Activated CD8-positive, alpha-beta T cell treated with anti-CD3 and anti-CD28 coated beads for 36 hours (primary cell): ENCODE results near the gene IRAK1. TPM values are rescaled to one million over a fixed set of nuclear protein-coding genes. Genes with fewer than 3 reads are reported as not detected.

Source experiments
- ATAC-seq: fragments of 200-7000 bp; cut with Tn5 transposase; one replicate; pipeline ENCODE4 v1.10.0; 2021; ENCODE audit warnings: mild to moderate bottlenecking, moderate library complexity
- CTCF ChIA-PET: fragments of 350-600 bp; sonication (Branson Sonifier 250); formaldehyde crosslinking; loops from one replicate; lab custom pipeline; 2021; ENCODE audit warnings: antibody characterized with exemption; lab: Charles Lee
- POLR2A ChIA-PET: fragments of 350-600 bp; sonication (Branson Sonifier 250); formaldehyde crosslinking; loops from one replicate; lab custom pipeline; 2021; ENCODE audit warnings: antibody characterized with exemption; lab: Charles Lee
- DNase-seq: peaks from one replicate; pipeline ENCODE4 v3.0.0-alpha.2; 2020
- H3K27ac Mint-ChIP-seq: one replicate; pipeline ENCODE4 v1.8.0; 2021; ENCODE audit warnings: mild to moderate bottlenecking, mixed read lengths
- H3K27me3 Mint-ChIP-seq: one replicate; pipeline ENCODE4 v1.8.0; 2021; ENCODE audit warnings: mixed read lengths
- H3K36me3 Mint-ChIP-seq: one replicate; pipeline ENCODE4 v1.8.0; 2021; ENCODE audit warnings: low read depth, mixed read lengths
- H3K4me1 Mint-ChIP-seq: one replicate; pipeline ENCODE4 v1.8.0; 2021; ENCODE audit warnings: low read depth, mixed read lengths
- H3K4me3 Mint-ChIP-seq: one replicate; pipeline ENCODE4 v1.8.0; 2021; ENCODE audit warnings: mild to moderate bottlenecking, moderate library complexity, mixed read lengths
- H3K9me3 Mint-ChIP-seq: one replicate; pipeline ENCODE4 v1.8.0; 2021; ENCODE audit warnings: mixed read lengths
- intact Hi-C: fragments of 100-400 bp; cut with micrococcal nuclease; formaldehyde crosslinking; loops from one replicate; pipeline ENCODE4 v1.10.0; 2022
- total RNA-seq, 2 experiments: library from RNA; stranded (reverse); gene quantifications; one replicate each; pipeline ENCODE4 v1.2.3, GENCODE V29; 2021
- TF ChIP-seq, protein P1 (sequence below): fragments of 200-600 bp; IDR thresholded peaks from one replicate; pipeline ENCODE4 v1.8.0; 2022; ENCODE audit warnings: antibody characterized with exemption, mild to moderate bottlenecking

Gene IRAK1
- total RNA-seq, 2 experiments from 2014 or later = 134 to 136 TPM

DNA sequence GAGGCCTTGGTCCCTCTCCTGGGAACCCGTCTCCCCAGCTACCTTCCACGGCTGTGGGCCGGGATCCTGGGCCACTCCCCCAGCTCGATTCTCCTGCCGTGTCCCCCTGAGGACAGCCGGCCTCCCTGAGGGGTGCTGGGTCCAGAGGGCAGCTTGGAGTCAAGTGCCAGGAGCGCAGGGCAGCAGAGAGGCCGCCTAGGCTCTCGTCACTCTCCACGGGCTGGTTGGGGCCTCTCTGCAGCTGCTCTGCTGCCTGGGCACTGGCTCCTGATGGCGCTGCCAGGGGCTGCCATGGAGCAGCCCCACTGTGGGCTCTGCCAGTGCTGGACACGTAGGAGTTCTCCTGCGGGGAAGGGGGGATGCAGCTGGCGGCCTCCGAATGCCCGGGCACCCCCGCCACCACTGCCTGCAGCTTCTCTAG lies 6.7 kb downstream of the IRAK1 start:
- H3K4me3 Mint-ChIP-seq = no peak overlapping the region
- CTCF ChIA-PET = interaction anchor here (0.8 to 2.0 kb wide), 13 partner anchors 9 to 42 kb away, joined by 3 to 13 read pairs (median 4); no protein-coding TSS in a partner anchor
- TF ChIP-seq, protein P1, sequence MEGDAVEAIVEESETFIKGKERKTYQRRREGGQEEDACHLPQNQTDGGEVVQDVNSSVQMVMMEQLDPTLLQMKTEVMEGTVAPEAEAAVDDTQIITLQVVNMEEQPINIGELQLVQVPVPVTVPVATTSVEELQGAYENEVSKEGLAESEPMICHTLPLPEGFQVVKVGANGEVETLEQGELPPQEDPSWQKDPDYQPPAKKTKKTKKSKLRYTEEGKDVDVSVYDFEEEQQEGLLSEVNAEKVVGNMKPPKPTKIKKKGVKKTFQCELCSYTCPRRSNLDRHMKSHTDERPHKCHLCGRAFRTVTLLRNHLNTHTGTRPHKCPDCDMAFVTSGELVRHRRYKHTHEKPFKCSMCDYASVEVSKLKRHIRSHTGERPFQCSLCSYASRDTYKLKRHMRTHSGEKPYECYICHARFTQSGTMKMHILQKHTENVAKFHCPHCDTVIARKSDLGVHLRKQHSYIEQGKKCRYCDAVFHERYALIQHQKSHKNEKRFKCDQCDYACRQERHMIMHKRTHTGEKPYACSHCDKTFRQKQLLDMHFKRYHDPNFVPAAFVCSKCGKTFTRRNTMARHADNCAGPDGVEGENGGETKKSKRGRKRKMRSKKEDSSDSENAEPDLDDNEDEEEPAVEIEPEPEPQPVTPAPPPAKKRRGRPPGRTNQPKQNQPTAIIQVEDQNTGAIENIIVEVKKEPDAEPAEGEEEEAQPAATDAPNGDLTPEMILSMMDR = no peak
- POLR2A ChIA-PET = interaction anchor here (0.7 to 2.9 kb wide), 4 partner anchors 8 to 41 kb away, joined by 3 to 11 read pairs (median 5); partner anchors contain the start of gene HCFC1
- H3K27ac Mint-ChIP-seq = no peak overlapping the region
- H3K4me1 Mint-ChIP-seq = peaks cover 20% of the 10 kb centered on the region
- no peaks in the 10 kb centered on the region for H3K9me3 Mint-ChIP-seq
- intact Hi-C loops = no loop called here
- ATAC-seq (no peak), DNase-seq (no peak)
- H3K36me3 Mint-ChIP-seq = peaks cover 37% of the 10 kb centered on the region
- no peaks in the 10 kb centered on the region for H3K27me3 Mint-ChIP-seq

DNA sequence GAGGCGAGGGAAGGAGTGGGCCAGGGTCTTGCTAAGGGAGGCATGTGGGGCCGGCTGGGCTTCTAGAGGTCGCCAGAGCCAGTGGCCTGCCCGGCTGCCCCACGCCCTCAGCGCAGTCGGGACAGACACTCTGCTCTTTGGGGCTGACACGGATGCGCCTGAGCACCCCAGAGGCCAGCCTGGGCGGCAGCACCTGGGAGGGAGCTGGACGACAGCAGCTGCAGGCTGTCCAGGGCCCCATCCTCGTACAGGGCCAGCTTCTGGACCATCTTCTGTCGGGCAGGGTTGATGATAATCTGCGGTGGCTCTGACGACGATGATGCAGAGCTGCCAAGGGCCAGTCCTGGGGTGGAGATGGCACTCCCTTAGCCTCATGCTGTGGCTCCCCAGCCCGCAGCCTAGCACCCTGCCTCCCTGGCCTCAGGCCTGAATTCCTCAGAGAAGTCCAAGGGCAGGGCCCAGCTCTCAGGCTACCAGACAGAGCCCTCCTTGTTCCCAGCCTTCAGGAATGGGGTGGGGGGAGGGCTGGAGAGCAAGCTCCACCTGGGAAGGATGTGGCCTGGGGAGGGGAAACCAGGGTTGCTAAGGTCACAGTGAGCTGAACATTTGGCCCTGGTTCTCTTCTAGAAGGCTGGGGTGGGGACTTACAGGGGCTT lies 7.2 kb downstream of the IRAK1 start:
- TF ChIP-seq, protein P1 = no peak
- DNase-seq = no peak
- Mint-ChIP-seq H3K4me1 (peaks cover 21% of the 10 kb centered on the region), H3K27ac (no peak overlapping the region), H3K4me3 (no peak overlapping the region), H3K9me3 (no peaks in the 10 kb centered on the region), H3K27me3 (no peaks in the 10 kb centered on the region), H3K36me3 (peaks cover 38% of the 10 kb centered on the region)
- intact Hi-C loops = no loop called here
- ChIA-PET CTCF (interaction anchor here (0.8 to 2.0 kb wide), 8 partner anchors 8 to 42 kb away, joined by 3 to 13 read pairs (median 6); no protein-coding TSS in a partner anchor), POLR2A (interaction anchor here (0.7 to 2.9 kb wide), 3 partner anchors 8 to 41 kb away, joined by 3 to 11 read pairs (median 3); partner anchors contain the start of gene HCFC1)
- ATAC-seq = no peak

DNA sequence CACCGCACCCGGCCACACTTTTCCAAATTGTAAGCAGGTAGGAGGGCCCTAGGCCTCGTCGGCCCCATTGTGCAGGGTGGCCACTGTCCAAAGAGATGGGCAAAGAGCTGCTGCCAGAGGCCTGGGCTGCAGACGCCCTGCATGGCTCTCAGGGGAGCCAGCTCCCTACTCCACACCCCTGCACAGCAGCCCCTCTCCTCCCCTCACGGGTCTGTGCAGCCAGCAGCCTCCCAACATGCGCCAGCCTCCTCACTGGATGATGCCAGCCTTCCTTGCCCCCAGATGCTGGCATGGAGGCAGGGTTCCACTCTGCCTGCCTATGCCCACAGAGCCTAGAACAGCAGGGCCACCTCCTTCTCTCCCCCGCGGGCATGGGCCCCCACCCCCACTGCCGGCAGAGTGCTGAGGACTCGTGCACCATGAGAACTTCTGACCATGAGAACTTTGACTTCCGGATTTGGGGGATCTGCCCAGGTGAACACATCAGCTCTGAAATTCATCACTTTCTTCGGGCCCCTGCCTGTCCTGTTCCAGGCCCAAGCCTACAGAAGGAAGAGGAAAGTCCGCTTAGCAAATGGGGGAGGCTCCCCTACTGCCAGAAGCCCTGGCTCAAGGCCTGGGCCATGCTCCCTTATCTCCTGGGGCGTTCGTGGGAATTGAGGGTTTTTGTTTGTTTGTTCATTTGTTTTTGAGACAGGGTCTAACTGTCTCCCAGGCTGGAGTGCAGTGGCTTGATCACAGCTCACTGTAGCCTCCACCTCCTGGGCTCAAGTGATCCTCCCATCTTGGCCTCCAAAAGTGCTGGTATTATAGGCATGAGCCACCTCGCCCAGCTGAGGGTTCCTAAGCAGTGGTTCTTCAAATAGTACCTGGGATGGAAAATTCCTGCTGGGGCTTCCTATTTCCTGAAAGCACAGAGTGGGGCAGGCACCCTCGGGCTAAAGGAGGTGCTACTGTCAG lies 8.0 kb downstream of the IRAK1 start:
- POLR2A ChIA-PET = interaction anchor here (0.8 to 2.9 kb wide), 2 partner anchors 7 to 9 kb away, joined by 3 to 11 read pairs; no protein-coding TSS in a partner anchor
- ATAC-seq = no peak
- H3K4me1 Mint-ChIP-seq = peaks cover 21% of the 10 kb centered on the region
- DNase-seq = no peak
- CTCF ChIA-PET = no interaction called here
- no peak overlapping the region for H3K4me3 Mint-ChIP-seq
- H3K27ac Mint-ChIP-seq = peak overlapping the region; percentile 20
- TF ChIP-seq, protein P1 = no peak
- H3K9me3 Mint-ChIP-seq = no peaks in the 10 kb centered on the region
- intact Hi-C loops = no loop called here
- H3K36me3 Mint-ChIP-seq = peaks cover 42% of the 10 kb centered on the region
- no peaks in the 10 kb centered on the region for H3K27me3 Mint-ChIP-seq

DNA sequence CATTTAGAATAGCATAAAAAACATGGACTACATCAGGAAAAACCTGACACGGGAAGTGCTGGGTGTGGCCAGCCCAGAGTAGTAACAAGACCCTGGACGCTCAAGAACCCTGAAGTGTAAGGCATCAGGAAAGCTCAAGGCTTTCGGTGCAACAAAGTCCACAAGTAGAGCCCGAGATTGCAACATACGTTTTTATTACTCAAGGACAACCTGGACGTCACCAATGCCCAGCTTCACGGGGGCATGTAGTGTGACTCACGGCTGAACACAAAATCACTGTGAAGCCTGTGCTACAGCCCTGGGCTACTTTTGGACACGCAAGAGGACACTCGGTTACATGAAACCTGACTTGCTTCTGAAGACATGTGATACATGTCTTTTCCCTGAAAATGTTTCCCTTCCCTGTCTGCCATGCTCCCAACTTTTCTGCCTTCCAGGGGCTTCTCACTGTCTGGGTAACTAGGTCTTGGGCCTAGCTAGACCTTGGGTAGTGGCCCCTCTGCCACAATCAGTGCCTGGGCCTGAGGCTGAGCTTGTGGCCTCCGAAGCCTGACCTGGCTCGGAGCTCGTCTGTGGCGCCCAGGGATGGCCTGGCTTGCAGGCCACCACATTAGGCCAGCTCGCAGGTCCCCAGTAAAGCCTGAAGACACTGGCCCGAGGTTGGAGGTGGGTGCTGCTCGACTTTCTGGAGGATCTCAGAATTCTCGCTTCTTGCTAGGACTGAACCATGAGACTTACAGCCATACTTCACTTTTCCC lies 9.2 kb downstream of the IRAK1 start:
- no peaks in the 10 kb centered on the region for H3K9me3 Mint-ChIP-seq
- ChIA-PET POLR2A (interaction anchor here (0.7 to 1.3 kb wide), 2 partner anchors 8 to 60 kb away, joined by 3 to 7 read pairs; no protein-coding TSS in a partner anchor), CTCF (no interaction called here)
- ATAC-seq = no peak
- H3K27me3 Mint-ChIP-seq = no peaks in the 10 kb centered on the region
- H3K4me3 Mint-ChIP-seq = no peak overlapping the region
- TF ChIP-seq, protein P1 = no peak
- H3K4me1 Mint-ChIP-seq = peaks cover 16% of the 10 kb centered on the region
- DNase-seq = no peak
- intact Hi-C loops = no loop called here
- H3K36me3 Mint-ChIP-seq = peaks cover 43% of the 10 kb centered on the region
- no peak overlapping the region for H3K27ac Mint-ChIP-seq
